Measurements from ENCODE around the gene RPP40. TPM values are rescaled to one million over a fixed set of nuclear protein-coding genes. Genes with fewer than 3 reads are reported as not detected.

The RPP40 gene
- total RNA-seq, 1 donor from 2014 or later = 11.7 TPM

Other genes starting within 250 kb of the RPP40 start
- 40.0 and 40.9 TPM in 2 replicates for gene CDYL, start 227.6 kb downstream of the RPP40 start, total RNA-seq
- 0.11 and 0.16 TPM in 2 replicates for gene PPP1R3G, start 81.3 kb upstream of the RPP40 start, total RNA-seq

Measured in activated T-helper 2 cell treated with anti-CD3 and anti-CD28 coated beads, Interferon-gamma antibody, Interleukin-2, Interleukin-4, amounts not matched to agents 10 μg/mL and 5 μg/mL and 100 μg/mL, durations not matched to agents 14 hours and 24 hours and 36 hours (primary cell).